Measurements from ENCODE around the gene KIAA0040. TPM values are rescaled to one million over a fixed set of nuclear protein-coding genes. Genes with fewer than 3 reads are reported as not detected.

The KIAA0040 gene
- total RNA-seq, 1 experiment from 2014 or later, result 15.0 TPM

GRCh38 chr1:175207971-175208370, 15.4 kb upstream of the KIAA0040 start (continued):
- TF ChIP-seq, protein P1, sequence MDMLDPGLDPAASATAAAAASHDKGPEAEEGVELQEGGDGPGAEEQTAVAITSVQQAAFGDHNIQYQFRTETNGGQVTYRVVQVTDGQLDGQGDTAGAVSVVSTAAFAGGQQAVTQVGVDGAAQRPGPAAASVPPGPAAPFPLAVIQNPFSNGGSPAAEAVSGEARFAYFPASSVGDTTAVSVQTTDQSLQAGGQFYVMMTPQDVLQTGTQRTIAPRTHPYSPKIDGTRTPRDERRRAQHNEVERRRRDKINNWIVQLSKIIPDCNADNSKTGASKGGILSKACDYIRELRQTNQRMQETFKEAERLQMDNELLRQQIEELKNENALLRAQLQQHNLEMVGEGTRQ (CRISPR knock-in tag; IDR thresholded peaks at IDR 0.05), result no peak
- TF ChIP-seq ZNF121 (CRISPR knock-in tag; IDR thresholded peaks at IDR 0.05) (no peak), ETV6 (CRISPR knock-in tag; IDR thresholded peaks at IDR 0.05) (no peak), CREM (CRISPR knock-in tag; IDR thresholded peaks at IDR 0.05) (no peak), ZBTB43 (CRISPR knock-in tag; IDR thresholded peaks at IDR 0.05) (no peak), JUN (CRISPR knock-in tag; IDR thresholded peaks at IDR 0.05) (no peak)
- TF ChIP-seq, protein P2, sequence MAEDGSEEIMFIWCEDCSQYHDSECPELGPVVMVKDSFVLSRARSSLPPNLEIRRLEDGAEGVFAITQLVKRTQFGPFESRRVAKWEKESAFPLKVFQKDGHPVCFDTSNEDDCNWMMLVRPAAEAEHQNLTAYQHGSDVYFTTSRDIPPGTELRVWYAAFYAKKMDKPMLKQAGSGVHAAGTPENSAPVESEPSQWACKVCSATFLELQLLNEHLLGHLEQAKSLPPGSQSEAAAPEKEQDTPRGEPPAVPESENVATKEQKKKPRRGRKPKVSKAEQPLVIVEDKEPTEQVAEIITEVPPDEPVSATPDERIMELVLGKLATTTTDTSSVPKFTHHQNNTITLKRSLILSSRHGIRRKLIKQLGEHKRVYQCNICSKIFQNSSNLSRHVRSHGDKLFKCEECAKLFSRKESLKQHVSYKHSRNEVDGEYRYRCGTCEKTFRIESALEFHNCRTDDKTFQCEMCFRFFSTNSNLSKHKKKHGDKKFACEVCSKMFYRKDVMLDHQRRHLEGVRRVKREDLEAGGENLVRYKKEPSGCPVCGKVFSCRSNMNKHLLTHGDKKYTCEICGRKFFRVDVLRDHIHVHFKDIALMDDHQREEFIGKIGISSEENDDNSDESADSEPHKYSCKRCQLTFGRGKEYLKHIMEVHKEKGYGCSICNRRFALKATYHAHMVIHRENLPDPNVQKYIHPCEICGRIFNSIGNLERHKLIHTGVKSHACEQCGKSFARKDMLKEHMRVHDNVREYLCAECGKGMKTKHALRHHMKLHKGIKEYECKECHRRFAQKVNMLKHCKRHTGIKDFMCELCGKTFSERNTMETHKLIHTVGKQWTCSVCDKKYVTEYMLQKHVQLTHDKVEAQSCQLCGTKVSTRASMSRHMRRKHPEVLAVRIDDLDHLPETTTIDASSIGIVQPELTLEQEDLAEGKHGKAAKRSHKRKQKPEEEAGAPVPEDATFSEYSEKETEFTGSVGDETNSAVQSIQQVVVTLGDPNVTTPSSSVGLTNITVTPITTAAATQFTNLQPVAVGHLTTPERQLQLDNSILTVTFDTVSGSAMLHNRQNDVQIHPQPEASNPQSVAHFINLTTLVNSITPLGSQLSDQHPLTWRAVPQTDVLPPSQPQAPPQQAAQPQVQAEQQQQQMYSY (CRISPR knock-in tag; IDR thresholded peaks at IDR 0.05), result no peak
- TF ChIP-seq, protein P3, sequence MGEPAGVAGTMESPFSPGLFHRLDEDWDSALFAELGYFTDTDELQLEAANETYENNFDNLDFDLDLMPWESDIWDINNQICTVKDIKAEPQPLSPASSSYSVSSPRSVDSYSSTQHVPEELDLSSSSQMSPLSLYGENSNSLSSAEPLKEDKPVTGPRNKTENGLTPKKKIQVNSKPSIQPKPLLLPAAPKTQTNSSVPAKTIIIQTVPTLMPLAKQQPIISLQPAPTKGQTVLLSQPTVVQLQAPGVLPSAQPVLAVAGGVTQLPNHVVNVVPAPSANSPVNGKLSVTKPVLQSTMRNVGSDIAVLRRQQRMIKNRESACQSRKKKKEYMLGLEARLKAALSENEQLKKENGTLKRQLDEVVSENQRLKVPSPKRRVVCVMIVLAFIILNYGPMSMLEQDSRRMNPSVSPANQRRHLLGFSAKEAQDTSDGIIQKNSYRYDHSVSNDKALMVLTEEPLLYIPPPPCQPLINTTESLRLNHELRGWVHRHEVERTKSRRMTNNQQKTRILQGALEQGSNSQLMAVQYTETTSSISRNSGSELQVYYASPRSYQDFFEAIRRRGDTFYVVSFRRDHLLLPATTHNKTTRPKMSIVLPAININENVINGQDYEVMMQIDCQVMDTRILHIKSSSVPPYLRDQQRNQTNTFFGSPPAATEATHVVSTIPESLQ (CRISPR knock-in tag; IDR thresholded peaks at IDR 0.05), result no peak

DNA sequence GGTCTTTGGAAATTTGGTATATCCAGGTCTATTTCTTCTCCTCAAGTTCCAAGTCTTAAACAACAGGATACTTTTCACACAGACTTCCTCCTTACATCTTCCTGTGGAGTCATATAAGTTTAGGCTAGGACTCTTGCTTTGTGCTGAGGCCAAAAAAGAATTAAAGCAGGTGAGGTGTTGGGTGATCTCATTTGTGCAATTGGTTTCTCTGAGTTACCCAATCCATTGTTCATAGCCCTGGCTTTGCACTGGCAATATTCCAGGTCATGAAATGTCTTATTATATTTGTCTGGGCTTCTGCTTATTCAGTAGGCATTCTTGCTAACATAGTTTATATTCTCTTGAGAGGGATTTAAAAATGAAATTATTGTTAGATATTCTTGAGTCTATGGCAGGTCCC, 14.1 kb upstream of the KIAA0040 start:
- Mint-ChIP-seq H3K27me3 (ENCODE audit: low read depth) (no peaks in the 10 kb centered on the region; the same call in 1 of the 2 replicates), H3K36me3 (no peaks in the 10 kb centered on the region), H3K27ac (no peak overlapping the region), H3K9me3 (no peaks in the 10 kb centered on the region), H3K4me3 (no peak overlapping the region), H3K4me1 (no peaks in the 10 kb centered on the region)
- POLR2A ChIA-PET, result no interaction called here
- DNase-seq (ENCODE audit: low spot score) (no peak), ATAC-seq (no peak)
- CTCF ChIA-PET, result interaction anchor here (1.2 kb wide), 1 partner anchor 110 kb away, joined by 3 read pairs; no protein-coding TSS in a partner anchor
- TF ChIP-seq NR2C2 (CRISPR knock-in tag; IDR thresholded peaks at IDR 0.05) (no peak), PRRX2 (CRISPR knock-in tag; IDR thresholded peaks at IDR 0.05) (no peak), ATF2 (CRISPR knock-in tag; IDR thresholded peaks at IDR 0.05; ENCODE audit: borderline replicate concordance, low read depth) (no peak), HMGXB4 (CRISPR knock-in tag; IDR thresholded peaks at IDR 0.05) (no peak), GTF2I (CRISPR knock-in tag; conservative IDR thresholded peaks at IDR 0.05) (no peak), IRF1 (CRISPR knock-in tag; IDR thresholded peaks at IDR 0.05) (no peak), PREB (CRISPR knock-in tag; IDR thresholded peaks at IDR 0.05; ENCODE audit: borderline replicate concordance) (no peak), ZNF121 (CRISPR knock-in tag; IDR thresholded peaks at IDR 0.05) (no peak), ZBTB43 (CRISPR knock-in tag; IDR thresholded peaks at IDR 0.05) (no peak), ATF1 (CRISPR knock-in tag; IDR thresholded peaks at IDR 0.05) (no peak), ATF3 (CRISPR knock-in tag; conservative IDR thresholded peaks at IDR 0.05) (no peak), ZNF423 (CRISPR knock-in tag; IDR thresholded peaks at IDR 0.05) (no peak), GABPB1 (CRISPR knock-in tag; IDR thresholded peaks at IDR 0.05) (no peak), NR3C1 (CRISPR knock-in tag; conservative IDR thresholded peaks at IDR 0.05; ENCODE audit: low read depth) (no peak), ZBTB21 (CRISPR knock-in tag; IDR thresholded peaks at IDR 0.05; ENCODE audit: borderline replicate concordance) (no peak), RORB (CRISPR knock-in tag; IDR thresholded peaks at IDR 0.05) (no peak)

Data from WTC11 (cell line).